ENCODE results near the gene CSF1. TPM values are rescaled to one million over a fixed set of nuclear protein-coding genes. Genes with fewer than 3 reads are reported as not detected.
"Not testable (repeated sequence)": the region's sequence is repeated elsewhere in the genome, so short reads cannot be mapped to it uniquely, and the experiment has no call there.

Gene CSF1
- total and polyA plus RNA-seq, 9 donors = 6.3 to 14.1 (median 9.5) TPM

GRCh38 chr1:109937738-109938137 is 27.1 kb downstream of the CSF1 start:
- Histone ChIP-seq H3K36me3 (ENCODE audit: control insufficient read depth, insufficient read depth, low read length) (no peaks in the 10 kb centered on the region), H3K27me3 (ENCODE audit: control insufficient read depth, insufficient read depth, low read length) (no peaks in the 10 kb centered on the region), H3K9me3 (replicated peaks; ENCODE audit: control insufficient read depth, low read depth, low read length) (peaks cover 8% of the 10 kb centered on the region), H3K4me3 (ENCODE audit: low read length) (no peak overlapping the region), H3K4me1 (ENCODE audit: control insufficient read depth, insufficient read depth, low read length) (peaks cover 9% of the 10 kb centered on the region), H3K27ac (ENCODE audit: low read length) (no peak overlapping the region)
- no CpG with 5 or more reads among the region's 1 CpG for WGBS (ENCODE audit: insufficient coverage)
- no peak for DNase-seq

- Histone ChIP-seq H3K9me3 (replicated peaks; ENCODE audit: control insufficient read depth, low read depth, low read length) (peaks cover 8% of the 10 kb centered on the region), H3K27me3 (ENCODE audit: control insufficient read depth, insufficient read depth, low read length) (no peaks in the 10 kb centered on the region)
These were observed 27.9 kb downstream of the CSF1 start for GRCh38 chr1:109938556-109938955.

DNA sequence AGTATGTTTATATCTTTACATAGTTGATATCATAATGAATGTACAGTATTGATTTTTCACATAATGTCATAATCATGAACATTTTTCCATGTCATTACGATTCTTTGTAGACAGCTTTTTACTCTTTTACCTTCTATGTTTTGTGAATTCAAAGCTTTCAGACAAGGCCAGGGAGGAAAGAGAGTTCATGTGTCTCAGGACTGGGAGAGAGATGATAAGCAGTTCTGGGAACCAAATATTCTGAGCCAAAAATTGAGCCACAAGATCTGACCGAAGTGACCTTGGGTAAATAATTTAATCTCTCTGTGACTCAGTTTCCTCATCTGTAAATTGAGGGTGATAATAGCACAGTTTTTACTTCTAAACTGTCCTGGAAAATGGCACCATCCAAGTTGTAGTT is 31.8 kb downstream of the CSF1 start:
- no peak for DNase-seq
- Histone ChIP-seq H3K4me1 (ENCODE audit: control insufficient read depth, insufficient read depth, low read length) (no peaks in the 10 kb centered on the region), H3K9me3 (replicated peaks; ENCODE audit: control insufficient read depth, low read depth, low read length) (peaks cover 6% of the 10 kb centered on the region), H3K4me3 (ENCODE audit: low read length) (no peak overlapping the region), H3K36me3 (ENCODE audit: control insufficient read depth, insufficient read depth, low read length) (no peaks in the 10 kb centered on the region), H3K27ac (ENCODE audit: low read length) (no peak overlapping the region), H3K27me3 (ENCODE audit: control insufficient read depth, insufficient read depth, low read length) (no peaks in the 10 kb centered on the region)
- no CpG with 5 or more reads among the region's 2 CpGs for WGBS (ENCODE audit: insufficient coverage)

More at GRCh38 chr1:109938556-109938955, 27.9 kb downstream of the CSF1 start:
- Histone ChIP-seq H3K4me3 (ENCODE audit: low read length) (no peak overlapping the region), H3K27ac (ENCODE audit: low read length) (no peak overlapping the region), H3K4me1 (ENCODE audit: control insufficient read depth, insufficient read depth, low read length) (peaks cover 9% of the 10 kb centered on the region), H3K36me3 (ENCODE audit: control insufficient read depth, insufficient read depth, low read length) (no peaks in the 10 kb centered on the region)
- WGBS (ENCODE audit: insufficient coverage) = no CpG with 5 or more reads among the region's 2 CpGs
- DNase-seq = no peak

- Histone ChIP-seq H3K4me3 (ENCODE audit: low read length) (no peak overlapping the region), H3K4me1 (ENCODE audit: control insufficient read depth, insufficient read depth, low read length) (no peaks in the 10 kb centered on the region), H3K27ac (ENCODE audit: low read length) (no peak overlapping the region), H3K36me3 (ENCODE audit: control insufficient read depth, insufficient read depth, low read length) (no peaks in the 10 kb centered on the region), H3K9me3 (replicated peaks; ENCODE audit: control insufficient read depth, low read depth, low read length) (no peaks in the 10 kb centered on the region), H3K27me3 (ENCODE audit: control insufficient read depth, insufficient read depth, low read length) (no peaks in the 10 kb centered on the region)
- 73% methylated on average over 1 of the region's 2 CpGs for WGBS (ENCODE audit: insufficient coverage)
- DNase-seq = no peak
These were observed 33.9 kb downstream of the CSF1 start for GRCh38 chr1:109944541-109944940.

DNA sequence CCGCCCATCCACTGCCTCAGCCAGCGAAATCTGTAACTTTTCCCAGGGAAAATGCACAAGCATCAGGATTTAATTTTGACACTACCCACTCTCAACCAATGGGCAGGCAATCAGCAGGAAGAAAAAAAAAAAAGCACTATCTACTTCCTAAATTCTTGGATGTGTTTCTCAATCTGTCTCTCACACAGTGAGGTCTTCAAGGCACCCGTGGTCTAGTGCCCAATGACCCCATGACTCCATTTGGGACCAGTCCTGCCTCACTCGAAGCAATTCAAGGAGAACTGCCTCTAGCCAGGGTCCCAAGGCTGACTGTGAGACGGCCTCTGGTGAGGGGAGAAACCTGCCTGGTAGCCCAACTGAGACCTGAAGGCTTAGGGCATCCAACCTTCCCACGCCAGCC is 35.9 kb downstream of the CSF1 start:
- WGBS (ENCODE audit: insufficient coverage) = 67% methylated on average over 5 of the region's 6 CpGs

GRCh38 chr1:109947582-109948284 is 37.1 kb downstream of the CSF1 start:
- no peaks in the 10 kb centered on the region for H3K27me3 ChIP-seq (ENCODE audit: control insufficient read depth, insufficient read depth, low read length)
- 71% methylated on average over 6 of the region's 10 CpGs for WGBS (ENCODE audit: insufficient coverage)
- no peaks in the 10 kb centered on the region for H3K9me3 ChIP-seq (replicated peaks; ENCODE audit: control insufficient read depth, low read depth, low read length)
- no peak overlapping the region for H3K4me3 ChIP-seq (ENCODE audit: low read length)
- no peak for DNase-seq
- no peaks in the 10 kb centered on the region for H3K4me1 ChIP-seq (ENCODE audit: control insufficient read depth, insufficient read depth, low read length)
- H3K27ac ChIP-seq (ENCODE audit: low read length) = no peak overlapping the region
- H3K36me3 ChIP-seq (ENCODE audit: control insufficient read depth, insufficient read depth, low read length) = no peaks in the 10 kb centered on the region

More for the DNA sequence above, 35.9 kb downstream of the CSF1 start:
- no peaks in the 10 kb centered on the region for H3K9me3 ChIP-seq (replicated peaks; ENCODE audit: control insufficient read depth, low read depth, low read length)
- H3K27me3 ChIP-seq (ENCODE audit: control insufficient read depth, insufficient read depth, low read length) = no peaks in the 10 kb centered on the region
- no peak for DNase-seq
- H3K36me3 ChIP-seq (ENCODE audit: control insufficient read depth, insufficient read depth, low read length) = no peaks in the 10 kb centered on the region
- no peak overlapping the region for H3K4me3 ChIP-seq (ENCODE audit: low read length)
- no peak overlapping the region for H3K27ac ChIP-seq (ENCODE audit: low read length)
- H3K4me1 ChIP-seq (ENCODE audit: control insufficient read depth, insufficient read depth, low read length) = no peaks in the 10 kb centered on the region

GRCh38 chr1:109948285-109948630 is 37.6 kb downstream of the CSF1 start:
- no peaks in the 10 kb centered on the region for H3K4me1 ChIP-seq (ENCODE audit: control insufficient read depth, insufficient read depth, low read length)
- H3K27me3 ChIP-seq (ENCODE audit: control insufficient read depth, insufficient read depth, low read length) = no peaks in the 10 kb centered on the region
- no peak for DNase-seq
- no peaks in the 10 kb centered on the region for H3K36me3 ChIP-seq (ENCODE audit: control insufficient read depth, insufficient read depth, low read length)
- no peak overlapping the region for H3K4me3 ChIP-seq (ENCODE audit: low read length)
- no peak overlapping the region for H3K27ac ChIP-seq (ENCODE audit: low read length)
- H3K9me3 ChIP-seq (replicated peaks; ENCODE audit: control insufficient read depth, low read depth, low read length) = no peaks in the 10 kb centered on the region

GRCh38 chr1:109950038-109950437 is 39.4 kb downstream of the CSF1 start:
- Histone ChIP-seq H3K9me3 (replicated peaks; ENCODE audit: control insufficient read depth, low read depth, low read length) (no peaks in the 10 kb centered on the region), H3K27ac (ENCODE audit: low read length) (no peak overlapping the region), H3K36me3 (ENCODE audit: control insufficient read depth, insufficient read depth, low read length) (no peaks in the 10 kb centered on the region), H3K27me3 (ENCODE audit: control insufficient read depth, insufficient read depth, low read length) (no peaks in the 10 kb centered on the region), H3K4me3 (ENCODE audit: low read length) (no peak overlapping the region), H3K4me1 (ENCODE audit: control insufficient read depth, insufficient read depth, low read length) (no peaks in the 10 kb centered on the region)
- no peak for DNase-seq
- WGBS (ENCODE audit: insufficient coverage) = no CpG with 5 or more reads among the region's 1 CpG

- Histone ChIP-seq H3K4me1 (ENCODE audit: control insufficient read depth, insufficient read depth, low read length) (no peaks in the 10 kb centered on the region), H3K27ac (ENCODE audit: low read length) (no peak overlapping the region), H3K4me3 (ENCODE audit: low read length) (no peak overlapping the region), H3K36me3 (ENCODE audit: control insufficient read depth, insufficient read depth, low read length) (no peaks in the 10 kb centered on the region), H3K9me3 (replicated peaks; ENCODE audit: control insufficient read depth, low read depth, low read length) (no peaks in the 10 kb centered on the region), H3K27me3 (ENCODE audit: control insufficient read depth, insufficient read depth, low read length) (no peaks in the 10 kb centered on the region)
- DNase-seq = no peak
- WGBS (ENCODE audit: insufficient coverage) = 67% methylated on average over 2 of the region's 2 CpGs
These were observed 39.9 kb downstream of the CSF1 start for GRCh38 chr1:109950509-109950908.

- H3K4me3 ChIP-seq (ENCODE audit: low read length); H3K4me1 ChIP-seq (ENCODE audit: control insufficient read depth, insufficient read depth, low read length); H3K36me3 ChIP-seq (ENCODE audit: control insufficient read depth, insufficient read depth, low read length); DNase-seq; H3K27me3 ChIP-seq (ENCODE audit: control insufficient read depth, insufficient read depth, low read length); H3K9me3 ChIP-seq (replicated peaks; ENCODE audit: control insufficient read depth, low read depth, low read length); H3K27ac ChIP-seq (ENCODE audit: low read length): not testable (repeated sequence)
- 86% methylated on average over 3 of the region's 5 CpGs for WGBS (ENCODE audit: insufficient coverage)
These were observed 40.9 kb downstream of the CSF1 start for GRCh38 chr1:109951501-109951900.

DNA sequence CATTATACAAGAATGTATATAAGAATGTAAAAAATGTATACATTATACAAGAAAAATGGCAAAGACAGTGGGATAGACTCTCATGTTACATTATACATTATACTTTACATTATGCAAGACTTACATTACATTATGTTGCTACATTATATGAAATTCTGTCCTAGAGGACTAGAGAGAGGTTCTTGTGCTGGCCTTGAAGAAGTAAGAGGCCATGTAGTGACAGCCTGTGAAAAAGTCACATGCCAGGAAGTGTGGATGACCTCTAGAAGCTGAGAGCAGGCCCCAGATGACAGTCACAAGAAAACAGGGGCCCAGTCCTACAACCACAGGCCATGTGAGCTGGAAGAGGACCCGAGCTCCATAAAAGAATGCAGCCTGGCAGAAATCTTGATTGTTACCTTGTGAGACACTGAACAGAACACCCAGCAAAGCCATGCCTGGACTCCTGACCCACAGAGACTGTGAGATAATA is 43.4 kb downstream of the CSF1 start:
- no peaks in the 10 kb centered on the region for H3K4me1 ChIP-seq (ENCODE audit: control insufficient read depth, insufficient read depth, low read length)
- WGBS (ENCODE audit: insufficient coverage) = 38% methylated on average over 1 of the region's 1 CpG
- H3K9me3 ChIP-seq (replicated peaks; ENCODE audit: control insufficient read depth, low read depth, low read length) = no peaks in the 10 kb centered on the region
- peak; percentile 19 for DNase-seq
- no peak overlapping the region for H3K27ac ChIP-seq (ENCODE audit: low read length)
- H3K4me3 ChIP-seq (ENCODE audit: low read length) = no peak overlapping the region
- no peaks in the 10 kb centered on the region for H3K27me3 ChIP-seq (ENCODE audit: control insufficient read depth, insufficient read depth, low read length)
- no peaks in the 10 kb centered on the region for H3K36me3 ChIP-seq (ENCODE audit: control insufficient read depth, insufficient read depth, low read length)
